ENCODE results near the gene BRAP.

DNA sequence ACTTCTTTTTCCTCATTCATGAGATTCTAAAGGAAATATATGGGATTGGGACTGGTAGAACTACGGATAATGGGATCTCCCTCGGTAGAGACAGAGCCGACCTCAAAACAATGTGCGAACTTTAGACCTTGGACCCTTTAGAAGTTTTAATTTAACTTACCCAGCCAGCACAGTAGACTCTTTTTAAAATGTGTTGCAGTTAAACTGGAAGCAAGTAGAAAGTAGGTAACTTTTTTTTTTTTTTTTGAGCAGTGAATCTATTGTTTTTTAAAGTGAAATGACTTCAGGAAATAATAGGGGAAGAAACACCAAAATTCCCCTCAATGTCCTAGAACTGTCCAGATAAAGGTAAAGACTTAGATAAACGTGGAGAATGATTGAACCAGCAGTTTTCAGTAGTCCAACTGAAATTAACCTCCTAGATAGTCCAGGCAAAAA lies 85.5 kb downstream of the BRAP start:
- no peak for TF ChIP-seq CTCF (IDR thresholded peaks at IDR 0.05)
- TF ChIP-seq POLR2AphosphoS5 (IDR thresholded peaks at IDR 0.05), result no peak
- no peak for TF ChIP-seq POLR2A (IDR thresholded peaks at IDR 0.05)

Data from prostate gland (tissue), 2 donors.